ENCODE measurements around the gene TP53I11. TPM values are rescaled to one million over a fixed set of nuclear protein-coding genes. Genes with fewer than 3 reads are reported as not detected.
A peak's percentile ranks its signal among the peaks of the same experiment; 100 is the strongest.

TP53I11 gene
- total RNA-seq, 1 experiment from 2014 or later, result 42.4 TPM

DNA sequence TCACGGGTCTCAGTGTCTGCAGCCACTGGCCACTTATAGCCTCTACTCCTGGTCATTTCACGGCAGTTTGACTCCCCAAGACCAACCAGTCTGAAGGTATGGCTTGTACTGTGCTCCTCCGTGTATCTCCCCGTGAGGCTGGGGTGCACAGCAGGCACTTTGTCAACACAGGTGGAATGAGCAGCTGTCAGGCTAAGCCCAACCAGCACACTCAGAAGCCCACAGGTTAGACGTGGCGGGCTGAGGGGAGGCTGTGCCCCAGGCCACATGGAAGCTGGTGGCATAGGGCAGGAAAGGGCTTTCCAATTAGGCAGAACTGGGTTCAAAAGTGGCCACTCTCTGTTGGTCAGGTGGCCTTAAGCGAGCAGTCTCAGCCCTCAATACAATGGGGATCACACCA lies 7.0 kb downstream of the TP53I11 start:
- ChIA-PET POLR2A (no interaction called here), CTCF (interaction anchor here (0.9 to 6.5 kb wide), 13 partner anchors 11 to 290 kb away, joined by 3 to 55 read pairs (median 8); no protein-coding TSS in a partner anchor)
- H3K4me1 Mint-ChIP-seq, result peaks cover 55% of the 10 kb centered on the region
- H3K36me3 Mint-ChIP-seq, result peaks cover 5% of the 10 kb centered on the region
- H3K27ac Mint-ChIP-seq, result peak overlapping the region; percentile 71; the same call in 1 of the 2 replicates
- no peak overlapping the region for H3K4me3 Mint-ChIP-seq
- TF ChIP-seq, protein P1, sequence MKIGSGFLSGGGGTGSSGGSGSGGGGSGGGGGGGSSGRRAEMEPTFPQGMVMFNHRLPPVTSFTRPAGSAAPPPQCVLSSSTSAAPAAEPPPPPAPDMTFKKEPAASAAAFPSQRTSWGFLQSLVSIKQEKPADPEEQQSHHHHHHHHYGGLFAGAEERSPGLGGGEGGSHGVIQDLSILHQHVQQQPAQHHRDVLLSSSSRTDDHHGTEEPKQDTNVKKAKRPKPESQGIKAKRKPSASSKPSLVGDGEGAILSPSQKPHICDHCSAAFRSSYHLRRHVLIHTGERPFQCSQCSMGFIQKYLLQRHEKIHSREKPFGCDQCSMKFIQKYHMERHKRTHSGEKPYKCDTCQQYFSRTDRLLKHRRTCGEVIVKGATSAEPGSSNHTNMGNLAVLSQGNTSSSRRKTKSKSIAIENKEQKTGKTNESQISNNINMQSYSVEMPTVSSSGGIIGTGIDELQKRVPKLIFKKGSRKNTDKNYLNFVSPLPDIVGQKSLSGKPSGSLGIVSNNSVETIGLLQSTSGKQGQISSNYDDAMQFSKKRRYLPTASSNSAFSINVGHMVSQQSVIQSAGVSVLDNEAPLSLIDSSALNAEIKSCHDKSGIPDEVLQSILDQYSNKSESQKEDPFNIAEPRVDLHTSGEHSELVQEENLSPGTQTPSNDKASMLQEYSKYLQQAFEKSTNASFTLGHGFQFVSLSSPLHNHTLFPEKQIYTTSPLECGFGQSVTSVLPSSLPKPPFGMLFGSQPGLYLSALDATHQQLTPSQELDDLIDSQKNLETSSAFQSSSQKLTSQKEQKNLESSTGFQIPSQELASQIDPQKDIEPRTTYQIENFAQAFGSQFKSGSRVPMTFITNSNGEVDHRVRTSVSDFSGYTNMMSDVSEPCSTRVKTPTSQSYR (CRISPR knock-in tag; IDR thresholded peaks at IDR 0.05), result no peak
- TF ChIP-seq ERG (CRISPR knock-in tag; IDR thresholded peaks at IDR 0.05) (no peak), FOXK1 (CRISPR knock-in tag; IDR thresholded peaks at IDR 0.05) (no peak), MYBL2 (CRISPR knock-in tag; IDR thresholded peaks at IDR 0.05) (no peak), NR2C2 (CRISPR knock-in tag; IDR thresholded peaks at IDR 0.05) (no peak), PREB (CRISPR knock-in tag; IDR thresholded peaks at IDR 0.05; ENCODE audit: borderline replicate concordance) (no peak), MXD4 (CRISPR knock-in tag; IDR thresholded peaks at IDR 0.05; ENCODE audit: borderline replicate concordance) (no peak), FOXP1 (CRISPR knock-in tag; IDR thresholded peaks at IDR 0.05; ENCODE audit: borderline replicate concordance) (no peak), SMAD3 (CRISPR knock-in tag; IDR thresholded peaks at IDR 0.05; ENCODE audit: borderline replicate concordance) (no peak), ETV6 (CRISPR knock-in tag; IDR thresholded peaks at IDR 0.05) (no peak), ZNF121 (CRISPR knock-in tag; IDR thresholded peaks at IDR 0.05) (no peak)
- TF ChIP-seq, protein P2, sequence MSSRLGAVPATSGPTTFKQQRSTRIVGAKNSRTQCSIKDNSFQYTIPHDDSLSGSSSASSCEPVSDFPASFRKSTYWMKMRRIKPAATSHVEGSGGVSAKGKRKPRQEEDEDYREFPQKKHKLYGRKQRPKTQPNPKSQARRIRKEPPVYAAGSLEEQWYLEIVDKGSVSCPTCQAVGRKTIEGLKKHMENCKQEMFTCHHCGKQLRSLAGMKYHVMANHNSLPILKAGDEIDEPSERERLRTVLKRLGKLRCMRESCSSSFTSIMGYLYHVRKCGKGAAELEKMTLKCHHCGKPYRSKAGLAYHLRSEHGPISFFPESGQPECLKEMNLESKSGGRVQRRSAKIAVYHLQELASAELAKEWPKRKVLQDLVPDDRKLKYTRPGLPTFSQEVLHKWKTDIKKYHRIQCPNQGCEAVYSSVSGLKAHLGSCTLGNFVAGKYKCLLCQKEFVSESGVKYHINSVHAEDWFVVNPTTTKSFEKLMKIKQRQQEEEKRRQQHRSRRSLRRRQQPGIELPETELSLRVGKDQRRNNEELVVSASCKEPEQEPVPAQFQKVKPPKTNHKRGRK (CRISPR knock-in tag; IDR thresholded peaks at IDR 0.05; ENCODE audit: borderline replicate concordance), result no peak
- H3K9me3 Mint-ChIP-seq, result peaks cover 4% of the 10 kb centered on the region
- ATAC-seq, result peak; percentile 13
- DNase-seq (ENCODE audit: low spot score), result no peak
- no peaks in the 10 kb centered on the region for H3K27me3 Mint-ChIP-seq (ENCODE audit: low read depth)

GRCh38 chr11:44943118-44943517 lies 7.6 kb downstream of the TP53I11 start:
- ChIA-PET POLR2A (interaction anchor here (0.6 kb wide), 1 partner anchor 158 kb away, joined by 3 read pairs; no protein-coding TSS in a partner anchor), CTCF (interaction anchor here (0.9 to 6.5 kb wide), 8 partner anchors 12 to 168 kb away, joined by 3 to 55 read pairs (median 10); no protein-coding TSS in a partner anchor)
- DNase-seq (ENCODE audit: low spot score) (no peak), ATAC-seq (no peak)
- H3K27ac Mint-ChIP-seq, result 0 out of 2 replicates have a peak overlapping the region, but pooled peaks have one; percentile 71
- no peak overlapping the region for H3K4me3 Mint-ChIP-seq
- H3K27me3 Mint-ChIP-seq (ENCODE audit: low read depth), result no peaks in the 10 kb centered on the region
- H3K9me3 Mint-ChIP-seq, result peaks cover 4% of the 10 kb centered on the region
- peaks cover 5% of the 10 kb centered on the region for H3K36me3 Mint-ChIP-seq
- peaks cover 50% of the 10 kb centered on the region for H3K4me1 Mint-ChIP-seq
- no peak for TF ChIP-seq MYBL2 (CRISPR knock-in tag; IDR thresholded peaks at IDR 0.05)
- TF ChIP-seq ZNF396 (CRISPR knock-in tag; IDR thresholded peaks at IDR 0.05; ENCODE audit: borderline replicate concordance), result no peak
- TF ChIP-seq FOXK1 (CRISPR knock-in tag; IDR thresholded peaks at IDR 0.05), result no peak
- TF ChIP-seq ATF1 (CRISPR knock-in tag; IDR thresholded peaks at IDR 0.05), result no peak
- TF ChIP-seq NR2C2 (CRISPR knock-in tag; IDR thresholded peaks at IDR 0.05), result no peak
- TF ChIP-seq ELF4 (CRISPR knock-in tag; IDR thresholded peaks at IDR 0.05; ENCODE audit: low read depth), result no peak
- no peak for TF ChIP-seq MAX (CRISPR knock-in tag; IDR thresholded peaks at IDR 0.05)
- TF ChIP-seq NR1H2 (CRISPR knock-in tag; IDR thresholded peaks at IDR 0.05), result no peak
- no peak for TF ChIP-seq ESRRA (CRISPR knock-in tag; IDR thresholded peaks at IDR 0.05; ENCODE audit: borderline replicate concordance)
- TF ChIP-seq ZNF121 (CRISPR knock-in tag; IDR thresholded peaks at IDR 0.05), result no peak
- TF ChIP-seq ZNF532 (CRISPR knock-in tag; IDR thresholded peaks at IDR 0.05; ENCODE audit: borderline replicate concordance), result no peak
- TF ChIP-seq, protein P3, sequence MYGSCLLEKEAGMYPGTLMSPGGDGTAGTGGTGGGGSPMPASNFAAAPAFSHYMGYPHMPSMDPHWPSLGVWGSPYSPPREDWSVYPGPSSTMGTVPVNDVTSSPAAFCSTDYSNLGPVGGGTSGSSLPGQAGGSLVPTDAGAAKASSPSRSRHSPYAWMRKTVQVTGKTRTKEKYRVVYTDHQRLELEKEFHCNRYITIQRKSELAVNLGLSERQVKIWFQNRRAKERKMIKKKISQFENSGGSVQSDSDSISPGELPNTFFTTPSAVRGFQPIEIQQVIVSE (CRISPR knock-in tag; IDR thresholded peaks at IDR 0.05; ENCODE audit: borderline replicate concordance), result no peak
- TF ChIP-seq, protein P4, sequence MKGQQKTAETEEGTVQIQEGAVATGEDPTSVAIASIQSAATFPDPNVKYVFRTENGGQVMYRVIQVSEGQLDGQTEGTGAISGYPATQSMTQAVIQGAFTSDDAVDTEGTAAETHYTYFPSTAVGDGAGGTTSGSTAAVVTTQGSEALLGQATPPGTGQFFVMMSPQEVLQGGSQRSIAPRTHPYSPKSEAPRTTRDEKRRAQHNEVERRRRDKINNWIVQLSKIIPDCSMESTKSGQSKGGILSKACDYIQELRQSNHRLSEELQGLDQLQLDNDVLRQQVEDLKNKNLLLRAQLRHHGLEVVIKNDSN (CRISPR knock-in tag; IDR thresholded peaks at IDR 0.05), result no peak
